Testis (tissue), 2 donors: ENCODE data around the gene GLI3.

Experiments
- CTCF ChIP-seq, 3 experiments: fragments of 450-650 bp in 2 of 3; fragments of 200-600 bp in 1 of 3; sonication (generic) in 1 of 3; IDR thresholded peaks; one replicate each; pipeline ENCODE4 v1.5.1; 2016 to 2019; ENCODE audit warnings: antibody characterized with exemption in 3 of 3, mild to moderate bottlenecking in 2 of 3, moderate library complexity in 1 of 3
- POLR2A ChIP-seq: fragments of 450-650 bp; IDR thresholded peaks from one replicate; pipeline ENCODE4 v1.6.1; 2017; ENCODE audit warnings: antibody characterized with exemption, mild to moderate bottlenecking, moderate library complexity

DNA sequence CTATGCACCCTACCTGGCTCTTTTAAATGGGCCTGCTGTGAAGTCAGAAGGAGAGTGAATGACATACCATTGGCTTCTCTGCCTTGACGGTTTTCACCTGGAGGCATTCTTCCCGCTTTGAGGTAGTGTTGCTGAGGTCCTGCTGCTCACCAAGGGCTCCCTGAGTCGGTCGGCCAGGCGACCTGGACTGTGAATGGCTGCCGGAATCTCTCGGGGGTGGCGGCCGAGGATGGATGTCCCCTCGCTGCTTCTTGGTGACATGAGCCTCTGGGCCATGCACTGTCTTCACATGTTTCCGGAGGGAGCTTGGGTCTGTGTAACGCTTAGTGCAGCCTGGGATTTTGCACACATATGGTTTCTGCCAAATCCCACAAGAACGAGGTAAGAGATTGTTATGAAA, 264.7 kb downstream of the GLI3 start:
- TF ChIP-seq CTCF (IDR thresholded peaks at IDR 0.05) (no peak), POLR2A (no peak)
